HepG2 (cell line): ENCODE data around the gene RAP1A. TPM values are rescaled to one million over a fixed set of nuclear protein-coding genes. Genes with fewer than 3 reads are reported as not detected.

ENCODE experiments used
- CBX5 ChIP-seq: sonication (generic); formaldehyde crosslinking; IDR thresholded peaks from 2 replicates; pipeline ENCODE4 v1.4.0; 2020; ENCODE audit warnings: missing genetic modification reagents, borderline replicate concordance
- GABPB1 ChIP-seq: IDR thresholded peaks from 2 replicates; pipeline ENCODE4 v1.6.1; 2016; ENCODE audit warnings: mild to moderate bottlenecking, missing genetic modification reagents, moderate library complexity, missing compliant biosample characterization
- HNRNPL ChIP-seq: fragments of 200-400 bp; formaldehyde crosslinking; IDR thresholded peaks from 2 replicates; pipeline ENCODE4 v1.6.1; 2017; ENCODE audit warnings: mild to moderate bottlenecking, low read depth, low read length
- MIER2 ChIP-seq: IDR thresholded peaks from 2 replicates; pipeline ENCODE4 v1.6.1; 2016; ENCODE audit warnings: missing biosample characterization, missing genetic modification reagents
- NCOA1 ChIP-seq: sonication (generic); formaldehyde crosslinking; IDR thresholded peaks from 2 replicates; pipeline ENCODE4 v1.9.0; 2021; ENCODE audit warnings: missing genetic modification reagents
- NR2C2 ChIP-seq: sonication (generic); formaldehyde crosslinking; IDR thresholded peaks from 2 replicates; pipeline ENCODE4 v1.4.0; 2020; ENCODE audit warnings: missing genetic modification reagents, mild to moderate bottlenecking, moderate library complexity, borderline replicate concordance
- NR2F1 ChIP-seq, 2 experiments: fragments of 450-650 bp in 1 of 2; formaldehyde crosslinking in 1 of 2; IDR thresholded peaks; 2 replicates each; pipeline versions ENCODE4 v1.5.0 to v1.6.1; 2016 to 2020; ENCODE audit warnings: mild to moderate bottlenecking in 1 of 2, missing compliant biosample characterization in 1 of 2, missing genetic modification reagents in 1 of 2, moderate library complexity in 1 of 2
- PHF20 ChIP-seq: sonication (generic); formaldehyde crosslinking; IDR thresholded peaks from 2 replicates; pipeline ENCODE4 v1.5.0; 2020; ENCODE audit warnings: mild to moderate bottlenecking, missing genetic modification reagents
- RAD51 ChIP-seq: fragments of 450-650 bp; IDR thresholded peaks from 2 replicates; pipeline ENCODE4 v1.6.1; 2016; ENCODE audit warnings: borderline replicate concordance
- RCOR2 ChIP-seq: IDR thresholded peaks from 2 replicates; pipeline ENCODE4 v1.6.1; 2016; ENCODE audit warnings: missing biosample characterization, missing genetic modification reagents
- RXRA ChIP-seq: sonication (generic); formaldehyde crosslinking; IDR thresholded peaks from 2 replicates; pipeline ENCODE4 v1.5.1; 2020; ENCODE audit warnings: missing genetic modification reagents
- SPEN ChIP-seq: sonication (generic); formaldehyde crosslinking; IDR thresholded peaks from 2 replicates; pipeline ENCODE4 v1.5.1; 2020; ENCODE audit warnings: low read depth, mild to moderate bottlenecking, missing genetic modification reagents
- U2AF1 ChIP-seq: fragments of 200-400 bp; formaldehyde crosslinking; optimal IDR thresholded peaks from 2 replicates; pipeline ENCODE3; 2017; ENCODE audit warnings: mild to moderate bottlenecking, low read depth, low read length
- ZBTB7A ChIP-seq: sonication (generic); formaldehyde crosslinking; IDR thresholded peaks from 2 replicates; pipeline ENCODE4 v1.8.0; 2022; ENCODE audit warnings: mild to moderate bottlenecking, missing genetic modification reagents
- ZMYM4 ChIP-seq: sonication (generic); formaldehyde crosslinking; IDR thresholded peaks from 2 replicates; pipeline ENCODE4 v1.8.1; 2023; ENCODE audit warnings: mild to moderate bottlenecking, missing genetic modification reagents
- ZNF354B ChIP-seq: sonication (generic); formaldehyde crosslinking; IDR thresholded peaks from 2 replicates; pipeline ENCODE4 v1.8.0; 2022; ENCODE audit warnings: mild to moderate bottlenecking, missing genetic modification reagents
- ZNF556 ChIP-seq: sonication (generic); formaldehyde crosslinking; IDR thresholded peaks from 2 replicates; pipeline ENCODE4 v1.4.0; 2020; ENCODE audit warnings: mild to moderate bottlenecking, missing genetic modification reagents, borderline replicate concordance
- ZNF605 ChIP-seq: sonication (generic); formaldehyde crosslinking; IDR thresholded peaks from 2 replicates; pipeline ENCODE4 v1.8.0; 2022; ENCODE audit warnings: mild to moderate bottlenecking, missing genetic modification reagents
- ZNF710 ChIP-seq: sonication (generic); formaldehyde crosslinking; IDR thresholded peaks from 2 replicates; pipeline ENCODE4 v1.5.0; 2020; ENCODE audit warnings: mild to moderate bottlenecking, missing genetic modification reagents, borderline replicate concordance
- ZNF780A ChIP-seq: sonication (generic); formaldehyde crosslinking; IDR thresholded peaks from 2 replicates; pipeline ENCODE4 v1.8.0; 2022; ENCODE audit warnings: mild to moderate bottlenecking, missing genetic modification reagents, moderate library complexity
- ZSCAN12 ChIP-seq: sonication (generic); formaldehyde crosslinking; IDR thresholded peaks from 2 replicates; pipeline ENCODE4 v1.9.0; 2021; ENCODE audit warnings: mild to moderate bottlenecking, missing genetic modification reagents
- polyA plus RNA-seq, 8 experiments: library from polyadenylated mRNA; depleted of rRNA in 3 of 8; stranded (reverse) in 7 of 8; unstranded in 1 of 8; fragments of >200 nt; fragmentation: Illumina TruSeq in 4 of 8; extraction: Trizol in 4 of 8; gene quantifications; 2 replicates each; pipeline versions ENCODE4 v1.2.1 to v1.2.3, GENCODE V29; 2011 to 2016; ENCODE audit warnings: low read depth in 4 of 8, missing spikeins in 1 of 8, mixed read lengths in 1 of 8; ENCODE audit not compliant: insufficient read depth in 1 of 8
- total RNA-seq, 5 experiments: library from RNA; depleted of rRNA; stranded (reverse); fragments of >200 nt; fragmentation: Illumina TruSeq; extraction: Trizol; gene quantifications; 2 replicates each; pipeline ENCODE4 v1.2.3, GENCODE V29; 2016; ENCODE audit warnings: low read depth in 1 of 5
- TF ChIP-seq, protein P1 (sequence below): sonication (generic); formaldehyde crosslinking; IDR thresholded peaks from 2 replicates; pipeline ENCODE4 v1.8.0; 2022; ENCODE audit warnings: missing genetic modification reagents, mild to moderate bottlenecking, borderline replicate concordance
- TF ChIP-seq, protein P2 (sequence below): sonication (generic); formaldehyde crosslinking; IDR thresholded peaks from 2 replicates; pipeline ENCODE4 v1.5.0; 2020; ENCODE audit warnings: mild to moderate bottlenecking, missing genetic modification reagents, borderline replicate concordance

Gene RAP1A
- total and polyA plus RNA-seq, 2 of the 13 experiments (the other 11 are each of a cell fraction or from before 2014, with no cell fraction given), result 19.0 to 20.7 TPM

- TF ChIP-seq ZNF710 (CRISPR knock-in tag), result no peak
- peak; percentile 32; the same call in 1 of the 2 replicates for TF ChIP-seq PHF20 (CRISPR knock-in tag)
- peak; percentile 39; the same call in 1 of the 2 replicates for TF ChIP-seq SPEN (CRISPR knock-in tag)
- TF ChIP-seq ZBTB7A (CRISPR knock-in tag), result 0 out of 2 replicates have a peak, but pooled peaks have one; percentile 37
- TF ChIP-seq RCOR2 (CRISPR knock-in tag), result 0 out of 2 replicates have a peak, but pooled peaks have one; percentile 44
- TF ChIP-seq CBX5 (CRISPR knock-in tag), result 0 out of 2 replicates have a peak, but pooled peaks have one; percentile 43
- peak; percentile 94 to 97 for TF ChIP-seq NR2F1 (CRISPR knock-in tag; IDR thresholded peaks at IDR 0.05)
- TF ChIP-seq, protein P1, sequence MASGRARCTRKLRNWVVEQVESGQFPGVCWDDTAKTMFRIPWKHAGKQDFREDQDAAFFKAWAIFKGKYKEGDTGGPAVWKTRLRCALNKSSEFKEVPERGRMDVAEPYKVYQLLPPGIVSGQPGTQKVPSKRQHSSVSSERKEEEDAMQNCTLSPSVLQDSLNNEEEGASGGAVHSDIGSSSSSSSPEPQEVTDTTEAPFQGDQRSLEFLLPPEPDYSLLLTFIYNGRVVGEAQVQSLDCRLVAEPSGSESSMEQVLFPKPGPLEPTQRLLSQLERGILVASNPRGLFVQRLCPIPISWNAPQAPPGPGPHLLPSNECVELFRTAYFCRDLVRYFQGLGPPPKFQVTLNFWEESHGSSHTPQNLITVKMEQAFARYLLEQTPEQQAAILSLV, result no peak
- peak; percentile 70 for TF ChIP-seq GABPB1
- TF ChIP-seq ZNF605 (CRISPR knock-in tag), result no peak
- no peak for TF ChIP-seq ZSCAN12 (CRISPR knock-in tag)
- TF ChIP-seq ZNF354B (CRISPR knock-in tag), result peak; percentile 24; the same call in 1 of the 2 replicates
- peak; percentile 95 for TF ChIP-seq NR2C2
- TF ChIP-seq MIER2 (CRISPR knock-in tag), result 0 out of 2 replicates have a peak, but pooled peaks have one; percentile 29
- TF ChIP-seq ZNF780A, result no peak
- TF ChIP-seq ZMYM4, result peak; percentile 29; the same call in 1 of the 2 replicates
- TF ChIP-seq RAD51, result no peak
- TF ChIP-seq, protein P2, sequence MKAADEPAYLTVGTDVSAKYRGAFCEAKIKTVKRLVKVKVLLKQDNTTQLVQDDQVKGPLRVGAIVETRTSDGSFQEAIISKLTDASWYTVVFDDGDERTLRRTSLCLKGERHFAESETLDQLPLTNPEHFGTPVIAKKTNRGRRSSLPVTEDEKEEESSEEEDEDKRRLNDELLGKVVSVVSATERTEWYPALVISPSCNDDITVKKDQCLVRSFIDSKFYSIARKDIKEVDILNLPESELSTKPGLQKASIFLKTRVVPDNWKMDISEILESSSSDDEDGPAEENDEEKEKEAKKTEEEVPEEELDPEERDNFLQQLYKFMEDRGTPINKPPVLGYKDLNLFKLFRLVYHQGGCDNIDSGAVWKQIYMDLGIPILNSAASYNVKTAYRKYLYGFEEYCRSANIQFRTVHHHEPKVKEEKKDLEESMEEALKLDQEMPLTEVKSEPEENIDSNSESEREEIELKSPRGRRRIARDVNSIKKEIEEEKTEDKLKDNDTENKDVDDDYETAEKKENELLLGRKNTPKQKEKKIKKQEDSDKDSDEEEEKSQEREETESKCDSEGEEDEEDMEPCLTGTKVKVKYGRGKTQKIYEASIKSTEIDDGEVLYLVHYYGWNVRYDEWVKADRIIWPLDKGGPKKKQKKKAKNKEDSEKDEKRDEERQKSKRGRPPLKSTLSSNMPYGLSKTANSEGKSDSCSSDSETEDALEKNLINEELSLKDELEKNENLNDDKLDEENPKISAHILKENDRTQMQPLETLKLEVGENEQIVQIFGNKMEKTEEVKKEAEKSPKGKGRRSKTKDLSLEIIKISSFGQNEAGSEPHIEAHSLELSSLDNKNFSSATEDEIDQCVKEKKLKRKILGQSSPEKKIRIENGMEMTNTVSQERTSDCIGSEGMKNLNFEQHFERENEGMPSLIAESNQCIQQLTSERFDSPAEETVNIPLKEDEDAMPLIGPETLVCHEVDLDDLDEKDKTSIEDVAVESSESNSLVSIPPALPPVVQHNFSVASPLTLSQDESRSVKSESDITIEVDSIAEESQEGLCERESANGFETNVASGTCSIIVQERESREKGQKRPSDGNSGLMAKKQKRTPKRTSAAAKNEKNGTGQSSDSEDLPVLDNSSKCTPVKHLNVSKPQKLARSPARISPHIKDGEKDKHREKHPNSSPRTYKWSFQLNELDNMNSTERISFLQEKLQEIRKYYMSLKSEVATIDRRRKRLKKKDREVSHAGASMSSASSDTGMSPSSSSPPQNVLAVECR (CRISPR knock-in tag), result peak; percentile 44; the same call in 1 of the 2 replicates
- TF ChIP-seq NCOA1 (CRISPR knock-in tag), result no peak
- no peak for TF ChIP-seq U2AF1
- 0 out of 2 replicates have a peak, but pooled peaks have one; percentile 29 for TF ChIP-seq ZNF556 (CRISPR knock-in tag)
- peak; percentile 75; the same call in 1 of the 2 replicates for TF ChIP-seq RXRA
- no peak for TF ChIP-seq HNRNPL
Observed at GRCh38 chr1:111733183-111733991, 113.8 kb downstream of the RAP1A start (continued).
